Measurements from ENCODE around the gene NRXN3. TPM values are rescaled to one million over a fixed set of nuclear protein-coding genes. Genes with fewer than 3 reads are reported as not detected.
"Not testable (repeated sequence)": the region's sequence is repeated elsewhere in the genome, so short reads cannot be mapped to it uniquely, and the experiment has no call there.

Gene NRXN3
- total and polyA plus RNA-seq, 2 experiments from 2014 or later, result 5.7 to 7.1 TPM

DNA sequence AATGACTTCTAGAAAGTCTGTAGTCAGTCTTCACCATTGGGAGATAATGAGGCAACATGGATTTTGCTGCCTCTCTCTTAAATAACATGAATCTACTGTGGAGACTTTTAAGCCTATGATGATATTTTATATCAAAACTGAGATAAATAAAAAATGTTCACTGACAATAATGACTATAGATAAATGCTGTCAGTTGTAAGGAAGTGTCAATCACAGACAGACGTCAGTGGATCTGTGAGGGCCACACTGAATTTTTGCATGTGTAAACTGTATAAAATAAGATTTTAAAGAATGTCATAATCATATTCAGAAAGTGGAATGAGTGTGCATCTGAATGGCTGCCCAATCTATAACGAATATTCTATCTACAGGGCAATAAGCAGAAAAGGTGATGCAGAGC is 364.0 kb downstream of the NRXN3 start:
- H3K27me3 ChIP-seq, result no peaks in the 10 kb centered on the region
- H3K4me3 ChIP-seq, result no peak overlapping the region
- H3K4me2 ChIP-seq, result no peak overlapping the region
- no peaks in the 10 kb centered on the region for H3K4me1 ChIP-seq (ENCODE audit: insufficient read depth)
- no peaks in the 10 kb centered on the region for H4K20me1 ChIP-seq (ENCODE audit: insufficient read depth, poor library complexity, severe bottlenecking)
- no peaks in the 10 kb centered on the region for H3K79me2 ChIP-seq
- H3K36me3 ChIP-seq (replicated peaks; ENCODE audit: insufficient read depth, low read depth), result no peaks in the 10 kb centered on the region
- whole genome bisulfite sequencing (ENCODE audit: low lambda C conversion rate, missing lambda C conversion rate), result 84% methylated on average over 2 of the region's 2 CpGs
- no peaks in the 10 kb centered on the region for H3K9me2 ChIP-seq (replicated peaks; ENCODE audit: insufficient read depth)
- no peak for DNase-seq (ENCODE audit: low spot score)
- H3K9me3 ChIP-seq (ENCODE audit: low read depth), result no peaks in the 10 kb centered on the region
- no peak overlapping the region for H2AFZ ChIP-seq
- H3K27ac ChIP-seq, result no peak overlapping the region
- TF ChIP-seq EZH2phosphoT487 (IDR thresholded peaks at IDR 0.05; ENCODE audit: low read depth, severe bottlenecking, unreplicated experiment) (no peak), EZH2 (IDR thresholded peaks at IDR 0.05; ENCODE audit: borderline replicate concordance) (no peak)
- TF ChIP-seq, protein P1, sequence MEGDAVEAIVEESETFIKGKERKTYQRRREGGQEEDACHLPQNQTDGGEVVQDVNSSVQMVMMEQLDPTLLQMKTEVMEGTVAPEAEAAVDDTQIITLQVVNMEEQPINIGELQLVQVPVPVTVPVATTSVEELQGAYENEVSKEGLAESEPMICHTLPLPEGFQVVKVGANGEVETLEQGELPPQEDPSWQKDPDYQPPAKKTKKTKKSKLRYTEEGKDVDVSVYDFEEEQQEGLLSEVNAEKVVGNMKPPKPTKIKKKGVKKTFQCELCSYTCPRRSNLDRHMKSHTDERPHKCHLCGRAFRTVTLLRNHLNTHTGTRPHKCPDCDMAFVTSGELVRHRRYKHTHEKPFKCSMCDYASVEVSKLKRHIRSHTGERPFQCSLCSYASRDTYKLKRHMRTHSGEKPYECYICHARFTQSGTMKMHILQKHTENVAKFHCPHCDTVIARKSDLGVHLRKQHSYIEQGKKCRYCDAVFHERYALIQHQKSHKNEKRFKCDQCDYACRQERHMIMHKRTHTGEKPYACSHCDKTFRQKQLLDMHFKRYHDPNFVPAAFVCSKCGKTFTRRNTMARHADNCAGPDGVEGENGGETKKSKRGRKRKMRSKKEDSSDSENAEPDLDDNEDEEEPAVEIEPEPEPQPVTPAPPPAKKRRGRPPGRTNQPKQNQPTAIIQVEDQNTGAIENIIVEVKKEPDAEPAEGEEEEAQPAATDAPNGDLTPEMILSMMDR (IDR thresholded peaks at IDR 0.05; ENCODE audit: poor library complexity), result no peak

DNA sequence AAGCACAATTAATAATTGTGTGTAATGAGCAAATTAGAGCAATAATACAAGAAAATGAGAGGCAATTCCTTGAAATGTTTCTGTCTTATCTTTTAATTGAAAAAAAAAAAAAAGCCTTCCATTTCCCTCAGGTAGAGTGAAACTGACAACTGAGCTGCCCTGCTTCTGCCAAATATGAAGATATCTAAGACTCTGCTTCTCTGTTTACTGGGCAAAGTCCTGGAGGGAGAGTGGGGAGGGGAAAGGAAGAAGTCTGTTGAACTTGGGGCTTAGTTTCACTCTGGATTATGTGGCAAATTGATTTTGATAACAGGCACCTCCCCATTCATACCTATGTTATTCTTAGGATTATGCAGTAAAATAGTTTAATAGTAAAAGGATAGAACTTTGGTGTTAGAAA is 364.9 kb downstream of the NRXN3 start:
- TF ChIP-seq EZH2 (IDR thresholded peaks at IDR 0.05; ENCODE audit: borderline replicate concordance), result no peak
- TF ChIP-seq, protein P1 (IDR thresholded peaks at IDR 0.05; ENCODE audit: poor library complexity), result no peak
- TF ChIP-seq EZH2phosphoT487 (IDR thresholded peaks at IDR 0.05; ENCODE audit: low read depth, severe bottlenecking, unreplicated experiment), result no peak
- Histone ChIP-seq H3K4me2 (peak overlapping the region; percentile 37), H4K20me1 (ENCODE audit: insufficient read depth, poor library complexity, severe bottlenecking) (no peaks in the 10 kb centered on the region), H3K36me3 (replicated peaks; ENCODE audit: insufficient read depth, low read depth) (no peaks in the 10 kb centered on the region), H3K4me1 (ENCODE audit: insufficient read depth) (no peaks in the 10 kb centered on the region), H3K79me2 (no peaks in the 10 kb centered on the region), H2AFZ (no peak overlapping the region), H3K27ac (no peak overlapping the region), H3K27me3 (no peaks in the 10 kb centered on the region), H3K4me3 (no peak overlapping the region), H3K9me3 (ENCODE audit: low read depth) (no peaks in the 10 kb centered on the region), H3K9me2 (replicated peaks; ENCODE audit: insufficient read depth) (no peaks in the 10 kb centered on the region)
- peak; percentile 10 for DNase-seq (ENCODE audit: low spot score)

DNA sequence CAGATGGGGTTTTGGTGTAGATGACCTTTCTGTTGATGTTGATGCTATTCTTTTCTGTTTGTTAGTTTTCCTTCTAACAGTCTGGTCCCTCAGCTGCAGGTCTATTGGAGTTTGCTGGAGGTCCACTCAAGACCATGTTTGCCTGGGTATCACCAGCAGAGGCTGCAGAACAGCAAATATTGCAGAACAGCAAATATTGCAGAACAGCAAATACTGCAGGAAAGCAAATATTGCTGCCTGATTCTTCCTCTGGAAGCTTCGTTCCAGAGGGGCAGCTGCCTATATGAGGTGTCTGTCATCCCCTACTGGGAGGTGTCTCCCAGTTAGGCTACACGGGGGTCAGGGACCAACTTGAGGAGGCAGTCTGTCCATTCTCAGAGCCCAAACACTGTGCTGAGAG is 371.6 kb downstream of the NRXN3 start:
- not testable (repeated sequence) for H3K36me3 ChIP-seq (replicated peaks; ENCODE audit: insufficient read depth, low read depth); H2AFZ ChIP-seq; H3K27me3 ChIP-seq; DNase-seq (ENCODE audit: low spot score); H3K27ac ChIP-seq; H4K20me1 ChIP-seq (ENCODE audit: insufficient read depth, poor library complexity, severe bottlenecking); H3K4me2 ChIP-seq; H3K79me2 ChIP-seq; H3K4me3 ChIP-seq; H3K9me3 ChIP-seq (ENCODE audit: low read depth); H3K4me1 ChIP-seq (ENCODE audit: insufficient read depth); H3K9me2 ChIP-seq (replicated peaks; ENCODE audit: insufficient read depth)
- 59% methylated on average over 2 of the region's 2 CpGs for WGBS (ENCODE audit: low lambda C conversion rate, missing lambda C conversion rate)

DNA sequence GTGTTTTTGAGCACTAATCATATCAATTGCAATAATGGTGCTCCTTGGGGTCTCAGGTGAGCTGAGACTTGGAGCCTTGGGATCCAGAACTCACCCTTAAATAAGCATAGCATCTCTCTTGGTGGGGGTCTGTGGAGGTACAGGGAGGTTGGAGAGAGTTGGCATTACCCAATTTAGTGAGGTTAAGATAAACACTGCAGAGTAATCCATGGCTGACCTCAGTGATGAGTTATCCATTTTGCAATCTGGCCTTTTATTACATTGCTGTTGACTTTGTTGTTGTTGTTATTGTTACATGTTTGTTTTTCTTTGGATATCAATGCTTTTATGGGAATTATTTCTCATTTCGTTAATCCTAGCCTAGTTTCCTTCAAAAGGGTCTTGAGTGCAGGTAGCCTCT is 373.3 kb downstream of the NRXN3 start:
- Histone ChIP-seq H2AFZ (no peak overlapping the region), H3K4me3 (no peak overlapping the region)

More for the DNA sequence above, 373.3 kb downstream of the NRXN3 start:
- no peaks in the 10 kb centered on the region for H3K9me3 ChIP-seq (ENCODE audit: low read depth)
- no peak for DNase-seq (ENCODE audit: low spot score)
- no peaks in the 10 kb centered on the region for H4K20me1 ChIP-seq (ENCODE audit: insufficient read depth, poor library complexity, severe bottlenecking)
- H3K27me3 ChIP-seq, result no peaks in the 10 kb centered on the region
- TF ChIP-seq, protein P1 (IDR thresholded peaks at IDR 0.05; ENCODE audit: poor library complexity), result no peak
- TF ChIP-seq EZH2phosphoT487 (IDR thresholded peaks at IDR 0.05; ENCODE audit: low read depth, severe bottlenecking, unreplicated experiment) (no peak), EZH2 (IDR thresholded peaks at IDR 0.05; ENCODE audit: borderline replicate concordance) (no peak)
- no peak overlapping the region for H3K27ac ChIP-seq
- H3K36me3 ChIP-seq (replicated peaks; ENCODE audit: insufficient read depth, low read depth), result no peaks in the 10 kb centered on the region
- H3K9me2 ChIP-seq (replicated peaks; ENCODE audit: insufficient read depth), result no peaks in the 10 kb centered on the region
- H3K79me2 ChIP-seq, result no peaks in the 10 kb centered on the region
- no peak overlapping the region for H3K4me2 ChIP-seq
- 48% methylated on average over 1 of the region's 1 CpG for WGBS (ENCODE audit: low lambda C conversion rate, missing lambda C conversion rate)
- no peaks in the 10 kb centered on the region for H3K4me1 ChIP-seq (ENCODE audit: insufficient read depth)
